IMR-90 (cell line): ENCODE measurements around the gene MLLT10. TPM values are rescaled to one million over a fixed set of nuclear protein-coding genes. Genes with fewer than 3 reads are reported as not detected.

Source experiments
- ATAC-seq: fragments of 200-7000 bp; cut with Tn5 transposase; 2 replicates; pipeline ENCODE4 v1.9.1; 2020; ENCODE audit warnings: low read depth, mild to moderate bottlenecking, moderate library complexity
- BruUV-seq: library from RNA; stranded (reverse); fragments of 400-500 nt; replicated peaks from 2 replicates; lab custom pipeline; 2021; lab: Mats Ljungman, UMichigan
- CTCF ChIA-PET: fragments of 300-600 bp; formaldehyde crosslinking; extraction: SDS; loops from one replicate; lab custom pipeline; 2021; ENCODE audit warnings: antibody characterized with exemption; lab: Yijun Ruan, JAX
- POLR2A ChIA-PET: fragments of 300-600 bp; sonication (Branson Sonifier 250); formaldehyde crosslinking; loops from one replicate; lab custom pipeline; 2022; ENCODE audit warnings: antibody characterized with exemption; ENCODE audit not compliant: unreplicated experiment; lab: Charles Lee
- DNase-seq: peaks from one replicate; pipeline ENCODE4 v3.0.0; 2013
- H2AFZ ChIP-seq: replicated peaks from 2 replicates; pipeline ENCODE3; 2013; ENCODE audit warnings: low read length, mild to moderate bottlenecking; ENCODE audit not compliant: poor library complexity
- H2AK5ac ChIP-seq: 2 replicates; pipeline ENCODE4 v1.6.1; 2013; ENCODE audit warnings: low read depth, low read length, inconsistent platforms
- H2AK9ac ChIP-seq: replicated peaks from 2 replicates; pipeline ENCODE3; 2013; ENCODE audit warnings: mild to moderate bottlenecking, low read depth, low read length, moderate library complexity; ENCODE audit not compliant: poor library complexity
- H2BK120ac ChIP-seq: 2 replicates; pipeline ENCODE4 v1.6.1; 2013; ENCODE audit warnings: low read depth, low read length, inconsistent platforms
- H2BK15ac ChIP-seq: 3 replicates; pipeline ENCODE4 v1.6.1; 2013; ENCODE audit warnings: low read depth, low read length, inconsistent platforms
- H2BK20ac ChIP-seq: 2 replicates; pipeline ENCODE4 v1.6.1; 2013; ENCODE audit warnings: low read depth, mild to moderate bottlenecking, inconsistent platforms, low read length, moderate library complexity
- H2BK5ac ChIP-seq: 2 replicates; pipeline ENCODE4 v1.6.1; 2013; ENCODE audit warnings: mild to moderate bottlenecking, low read depth, low read length, inconsistent platforms; ENCODE audit not compliant: poor library complexity, severe bottlenecking
- H3K14ac ChIP-seq: replicated peaks from 2 replicates; pipeline ENCODE4 v1.6.1; 2013; ENCODE audit warnings: low read depth, low read length, inconsistent platforms
- H3K18ac ChIP-seq: 2 replicates; pipeline ENCODE4 v1.6.1; 2013; ENCODE audit warnings: low read depth, low read length, control low read depth
- H3K23ac ChIP-seq: 2 replicates; pipeline ENCODE4 v1.6.1; 2013; ENCODE audit warnings: low read depth, low read length, inconsistent platforms
- H3K27ac ChIP-seq: 2 replicates; pipeline ENCODE4 v1.5.1; 2013; ENCODE audit warnings: mild to moderate bottlenecking, control low read depth, low read length; ENCODE audit not compliant: insufficient read depth
- H3K27me3 ChIP-seq: 2 replicates; pipeline ENCODE4 v1.6.1; 2013; ENCODE audit warnings: low read length; ENCODE audit not compliant: control insufficient read depth, insufficient read depth
- H3K36me3 ChIP-seq: 2 replicates; pipeline ENCODE4 v1.6.1; 2013; ENCODE audit warnings: low read length, mixed read lengths; ENCODE audit not compliant: control insufficient read depth, insufficient read depth
- H3K4ac ChIP-seq: 2 replicates; pipeline ENCODE4 v1.6.1; 2013; ENCODE audit warnings: low read depth, low read length, inconsistent platforms
- H3K4me1 ChIP-seq: 2 replicates; pipeline ENCODE4 v1.6.1; 2013; ENCODE audit warnings: low read length, mixed read lengths; ENCODE audit not compliant: control insufficient read depth, insufficient read depth
- H3K4me2 ChIP-seq: 2 replicates; pipeline ENCODE4 v1.6.1; 2013; ENCODE audit warnings: low read depth, mild to moderate bottlenecking, control low read depth, low read length, moderate library complexity
- H3K4me3 ChIP-seq: 2 replicates; pipeline ENCODE4 v1.5.1; 2013; ENCODE audit warnings: low read depth, mild to moderate bottlenecking, control low read depth, low read length, moderate library complexity; ENCODE audit not compliant: insufficient read depth
- H3K56ac ChIP-seq: 2 replicates; pipeline ENCODE4 v1.6.1; 2013; ENCODE audit warnings: low read length, inconsistent platforms; ENCODE audit not compliant: insufficient read depth; ENCODE audit errors: extremely low read depth
- H3K79me1 ChIP-seq, 2 experiments: 2 replicates each; pipeline ENCODE4 v1.6.1; 2013; ENCODE audit warnings: low read length in 2 of 2, inconsistent platforms in 1 of 2, low read depth in 1 of 2
- H3K9ac ChIP-seq: 2 replicates; pipeline ENCODE4 v1.6.1; 2013; ENCODE audit warnings: low read depth, low read length, control low read depth
- H3K9me1 ChIP-seq: 2 replicates; pipeline ENCODE4 v1.6.1; 2013; ENCODE audit warnings: low read length, inconsistent platforms; ENCODE audit not compliant: insufficient read depth
- H3K9me3 ChIP-seq: 2 replicates; pipeline ENCODE4 v1.6.1; 2013; ENCODE audit warnings: low read length; ENCODE audit not compliant: control insufficient read depth, insufficient read depth
- H4K20me1 ChIP-seq: 2 replicates; pipeline ENCODE4 v1.6.1; 2013; ENCODE audit warnings: low read length, inconsistent platforms; ENCODE audit not compliant: insufficient read depth
- H4K5ac ChIP-seq: 2 replicates; pipeline ENCODE4 v1.6.1; 2013; ENCODE audit warnings: mild to moderate bottlenecking, low read depth, low read length, control low read depth
- H4K8ac ChIP-seq, 2 experiments: 2 replicates each; pipeline ENCODE4 v1.6.1; 2013; ENCODE audit warnings: low read depth in 2 of 2, low read length in 2 of 2, control low read depth in 1 of 2, inconsistent platforms in 1 of 2
- H4K91ac ChIP-seq: 2 replicates; pipeline ENCODE4 v1.6.1; 2013; ENCODE audit warnings: low read depth, low read length, inconsistent platforms; ENCODE audit not compliant: insufficient read depth
- BHLHE40 ChIP-seq: fragments of 150-350 bp; IDR thresholded peaks from 2 replicates; pipeline ENCODE4 v1.6.1; 2016; ENCODE audit warnings: mild to moderate bottlenecking, low read depth, low read length
- CEBPB ChIP-seq: IDR thresholded peaks from 2 replicates; pipeline ENCODE4 v1.6.1; 2012; ENCODE audit warnings: low read depth, low read length, improper control_type of control experiment
- MXI1 ChIP-seq: IDR thresholded peaks from 2 replicates; pipeline ENCODE4 v1.6.1; 2012; ENCODE audit warnings: low read depth, mild to moderate bottlenecking, low read length, moderate library complexity, borderline replicate concordance
- POLR2A ChIP-seq: IDR thresholded peaks from 2 replicates; pipeline ENCODE4 v1.6.1; 2012; ENCODE audit warnings: mild to moderate bottlenecking, low read depth, low read length
- RFX5 ChIP-seq: IDR thresholded peaks from 2 replicates; pipeline ENCODE4 v1.8.0; 2012; ENCODE audit warnings: low read depth, mild to moderate bottlenecking, low read length, moderate library complexity
- USF2 ChIP-seq: fragments of 150-350 bp; IDR thresholded peaks from 2 replicates; pipeline ENCODE4 v1.6.1; 2017; ENCODE audit warnings: mild to moderate bottlenecking, antibody characterized with exemption, low read length, low read depth
- WGBS, 2 experiments: methylation state at CpG; one replicate each; pipeline versions ENCODE4 v1.1.5 to v1.1.7; 2013; ENCODE audit warnings: missing lambda C conversion rate in 2 of 2; ENCODE audit not compliant: insufficient read length in 1 of 2; ENCODE audit errors: extremely low coverage in 2 of 2; 5-methylcytosine and 5-hydroxymethylcytosine counted together
- dilution Hi-C: fragments of 300-500 bp; cut with HindIII; formaldehyde crosslinking; loops from one replicate; pipeline ENCODE4 v1.14.3; 2018; ENCODE audit warnings: low sequenced_read_pairs; ENCODE audit not compliant: unreplicated experiment
- in situ Hi-C: fragments of 300-500 bp; cut with MboI; formaldehyde crosslinking; loops from 3 replicates; pipeline ENCODE4 v1.14.3; 2019; ENCODE audit warnings: low sequenced_read_pairs, inconsistent platforms, mixed read lengths
- intact Hi-C: fragments of 100-400 bp; cut with micrococcal nuclease; formaldehyde crosslinking; loops from 2 replicates; pipeline ENCODE4 v1.10.0; 2022
- polyA plus RNA-seq, 3 experiments: library from polyadenylated mRNA; depleted of rRNA; stranded (reverse); fragments of >200 nt; gene quantifications; 2 replicates each; pipeline ENCODE4 v1.2.3, GENCODE V29; 2012; ENCODE audit warnings: low replicate concordance in 1 of 3
- total RNA-seq: library from RNA; depleted of rRNA; stranded (reverse); fragments of >200 nt; gene quantifications from 2 replicates; pipeline ENCODE4 v1.2.3, GENCODE V29; 2012

MLLT10 gene
- total and polyA plus RNA-seq, 2 of the 4 experiments (the other 2 are of a cell fraction): 22.5 to 29.0 TPM

GRCh38 chr10:21614000-21614399 lies 80.0 kb downstream of the MLLT10 start:
- Histone ChIP-seq H4K20me1 (no peaks in the 10 kb centered on the region), H2BK120ac (no peak overlapping the region), H2BK5ac (no peak overlapping the region), H2BK15ac (no peak overlapping the region), H3K4me3 (no peak overlapping the region), H3K27me3 (no peaks in the 10 kb centered on the region), H3K56ac (no peak overlapping the region), H3K9ac (no peak overlapping the region), H2AK5ac (no peak overlapping the region), H3K9me3 (no peaks in the 10 kb centered on the region), H4K8ac (no peak overlapping the region), H2BK20ac (no peak overlapping the region), H3K79me1 (peaks cover 19 to 47% of the 10 kb centered on the region in 2 experiments), H2AFZ (no peak overlapping the region), H3K4ac (no peak overlapping the region), H3K4me2 (no peak overlapping the region), H3K36me3 (peaks cover 3% of the 10 kb centered on the region; the same call in 1 of the 2 replicates), H3K23ac (no peak overlapping the region), H2AK9ac (no peak overlapping the region), H3K14ac (no peak overlapping the region), H3K4me1 (no peaks in the 10 kb centered on the region), H3K27ac (no peak overlapping the region), H4K91ac (no peak overlapping the region), H3K18ac (no peak overlapping the region), H3K9me1 (peaks cover 4% of the 10 kb centered on the region), H4K5ac (no peak overlapping the region)
- ATAC-seq (no peak), DNase-seq (no peak)
- BruUV-seq: no TSS peak
- no CpG with 5 or more reads among the region's 3 CpGs for WGBS, 2 experiments
- TF ChIP-seq BHLHE40 (no peak), POLR2A (no peak), USF2 (no peak), MXI1 (no peak), RFX5 (no peak), CEBPB (no peak)
- intact Hi-C loops: no loop called here
- dilution Hi-C loops: no loop called here
- ChIA-PET POLR2A (no interaction called here), CTCF (no interaction called here)
- in situ Hi-C loops: no loop called here
